LoVo (cell line): ENCODE data around the gene BSN.
A peak's percentile ranks its signal among the peaks of the same experiment; 100 is the strongest.

Source experiments
- DNase-seq: peaks from one replicate; pipeline ENCODE4 v3.0.0-alpha.2; 2016; ENCODE audit warnings: low spot score

The BSN gene

GRCh38 chr3:49628249-49628648 lies 74.0 kb downstream of the BSN start:
- DNase-seq: no peak

- DNase-seq: no peak
These were observed 75.2 kb downstream of the BSN start for GRCh38 chr3:49629451-49629850.

- DNase-seq: no peak
These were observed 75.6 kb downstream of the BSN start for GRCh38 chr3:49629866-49630265.

GRCh38 chr3:49630784-49631183 lies 76.5 kb downstream of the BSN start:
- no peak for DNase-seq

GRCh38 chr3:49634736-49635135 lies 80.5 kb downstream of the BSN start:
- no peak for DNase-seq

- DNase-seq: no peak
These were observed 82.8 kb downstream of the BSN start for GRCh38 chr3:49636883-49637609.

- peak; percentile 78 for DNase-seq
These were observed 84.2 kb downstream of the BSN start for GRCh38 chr3:49638445-49638844.

DNA sequence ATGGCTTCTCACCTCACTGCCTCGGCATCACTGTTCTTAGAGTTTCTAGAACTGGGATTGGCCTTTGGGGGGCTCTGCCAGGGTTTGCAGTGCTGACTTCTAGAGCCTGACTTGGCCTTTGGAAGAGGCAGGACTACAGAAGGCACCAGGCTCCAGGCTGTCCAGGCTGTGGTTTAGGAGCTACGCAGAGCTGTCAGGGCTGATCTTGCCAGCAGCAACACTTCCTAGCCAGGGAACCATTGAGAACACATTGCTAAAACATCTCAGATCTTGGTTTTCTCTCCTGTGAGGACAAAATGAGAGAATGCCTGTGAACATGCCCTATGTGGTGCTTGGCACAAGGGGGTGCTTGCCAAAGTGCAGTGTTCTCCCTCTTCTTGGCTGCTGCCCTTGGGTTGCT lies 85.3 kb downstream of the BSN start:
- DNase-seq: no peak

- no peak for DNase-seq
These were observed 87.0 kb downstream of the BSN start for GRCh38 chr3:49641292-49641691.

DNA sequence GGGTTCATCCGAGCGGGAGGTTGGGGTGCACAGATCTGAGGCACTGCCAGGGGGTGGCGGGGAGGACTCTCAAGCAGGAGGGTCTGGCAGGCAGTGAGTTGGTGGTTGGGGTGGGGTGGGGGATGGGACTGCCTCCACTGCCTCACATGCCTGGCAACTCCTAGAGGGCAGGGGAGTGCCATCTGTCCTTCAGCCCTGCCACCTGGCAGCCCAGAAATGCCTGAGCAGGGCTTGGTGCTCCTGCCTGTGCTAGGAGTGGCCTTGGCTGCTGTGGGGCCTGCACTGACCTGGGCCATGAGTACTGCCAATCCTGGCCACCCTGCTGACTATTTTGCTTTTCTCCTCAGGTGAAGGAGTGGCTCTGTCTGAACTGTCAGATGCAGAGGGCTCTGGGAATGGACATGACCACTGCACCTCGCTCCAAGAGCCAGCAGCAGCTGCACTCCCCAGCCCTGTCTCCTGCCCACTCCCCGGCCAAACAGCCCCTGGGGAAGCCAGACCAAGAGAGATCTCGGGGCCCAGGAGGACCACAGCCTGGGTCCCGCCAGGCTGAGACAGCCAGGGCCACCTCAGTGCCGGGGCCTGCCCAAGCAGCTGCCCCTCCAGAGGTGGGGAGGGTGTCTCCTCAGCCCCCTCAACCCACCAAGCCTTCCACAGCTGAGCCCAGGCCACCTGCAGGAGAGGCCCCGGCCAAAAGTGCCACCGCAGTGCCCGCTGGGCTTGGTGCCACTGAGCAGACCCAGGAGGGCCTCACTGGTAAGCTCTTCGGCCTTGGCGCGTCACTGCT lies 87.8 kb downstream of the BSN start:
- no peak for DNase-seq

DNA sequence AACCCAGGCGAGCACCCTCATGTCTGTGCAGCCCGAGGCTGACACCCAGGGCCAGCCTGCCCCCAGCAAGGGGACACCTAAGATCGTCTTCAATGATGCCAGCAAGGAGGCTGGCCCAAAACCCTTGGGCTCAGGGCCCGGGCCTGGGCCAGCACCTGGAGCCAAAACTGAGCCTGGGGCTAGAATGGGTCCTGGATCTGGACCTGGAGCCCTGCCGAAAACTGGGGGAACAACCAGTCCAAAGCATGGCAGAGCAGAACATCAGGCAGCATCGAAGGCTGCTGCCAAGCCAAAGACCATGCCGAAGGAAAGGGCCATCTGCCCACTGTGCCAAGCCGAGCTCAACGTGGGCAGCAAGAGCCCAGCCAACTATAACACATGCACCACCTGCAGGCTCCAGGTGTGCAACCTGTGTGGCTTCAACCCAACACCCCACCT lies 88.5 kb downstream of the BSN start:
- no peak for DNase-seq

GRCh38 chr3:49644684-49645083 lies 90.4 kb downstream of the BSN start:
- DNase-seq: no peak

DNA sequence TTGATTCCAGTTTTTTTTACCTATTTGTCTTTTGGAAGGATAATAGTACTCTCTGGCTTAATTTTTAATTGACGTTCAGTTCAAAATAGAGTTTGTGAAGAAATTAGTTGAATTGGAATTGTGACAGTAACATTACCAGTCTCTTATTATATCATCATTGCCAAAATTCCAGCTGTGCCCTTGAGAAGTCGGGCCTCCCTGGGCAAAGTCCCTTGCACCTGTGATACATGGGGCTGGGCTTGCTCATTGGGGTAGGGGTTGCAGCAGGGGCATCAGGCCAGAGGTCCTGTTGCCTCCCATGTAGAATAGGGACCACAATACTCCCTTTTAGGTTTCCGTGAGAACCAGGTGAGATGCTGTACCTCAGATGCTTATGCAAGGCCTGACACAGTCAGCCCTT lies 92.0 kb downstream of the BSN start:
- DNase-seq: no peak

GRCh38 chr3:49647741-49648140 lies 93.5 kb downstream of the BSN start:
- DNase-seq: no peak

DNA sequence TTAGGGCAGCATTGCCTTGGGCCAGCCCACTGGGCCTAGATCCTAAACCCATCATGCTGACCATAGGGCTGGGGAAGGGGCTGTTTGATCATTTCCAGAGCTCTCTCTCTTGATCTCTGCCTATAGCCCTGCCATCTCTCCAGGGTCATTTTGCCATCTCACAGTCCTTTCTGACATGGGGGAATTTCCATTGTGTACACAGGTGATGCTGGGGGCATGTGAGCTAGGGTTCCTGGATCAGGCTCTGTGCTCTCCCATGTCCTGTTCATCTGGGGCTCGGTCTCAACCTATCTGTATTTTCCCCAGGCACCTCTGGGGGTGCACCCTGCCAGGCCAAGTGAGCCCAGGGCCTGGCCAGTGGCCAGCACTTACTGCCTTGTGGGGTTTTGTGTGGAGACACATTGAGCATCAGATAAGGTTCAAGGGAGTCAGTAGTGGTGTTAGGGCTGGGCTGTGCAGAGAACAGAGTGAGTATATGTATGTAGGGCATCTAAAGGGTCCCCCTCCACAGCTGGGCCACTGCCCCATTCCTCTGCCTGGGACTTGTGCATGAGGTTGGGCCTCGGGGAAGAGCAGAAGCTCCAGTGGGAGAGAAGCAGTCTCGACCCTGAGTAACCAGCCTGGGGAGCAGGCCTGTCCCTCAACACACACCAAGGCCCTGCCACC lies 94.2 kb downstream of the BSN start:
- DNase-seq: no peak

DNA sequence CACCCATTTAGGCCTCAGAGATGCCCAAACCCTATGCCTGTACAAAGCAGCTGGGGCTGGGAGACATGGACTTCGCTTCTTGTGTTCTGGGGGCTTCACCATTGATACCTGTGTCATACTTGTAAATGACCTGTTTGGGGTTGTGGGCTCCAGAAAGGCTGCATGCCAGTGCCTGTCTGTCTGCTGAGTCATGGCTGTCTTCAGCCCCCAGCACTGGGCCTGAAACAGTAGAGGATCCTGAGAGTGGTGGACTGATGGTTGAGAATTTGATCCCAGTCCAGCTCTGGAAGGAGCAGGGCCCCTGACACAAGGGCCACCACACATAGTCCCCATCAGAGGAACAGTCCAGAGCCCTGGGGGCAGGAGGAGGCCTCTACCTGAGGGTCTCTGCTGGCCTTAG lies 95.3 kb downstream of the BSN start:
- DNase-seq: no peak

- no peak for DNase-seq
These were observed 95.9 kb downstream of the BSN start for GRCh38 chr3:49650177-49650576.

GRCh38 chr3:49650637-49651036 lies 96.4 kb downstream of the BSN start:
- DNase-seq: no peak

DNA sequence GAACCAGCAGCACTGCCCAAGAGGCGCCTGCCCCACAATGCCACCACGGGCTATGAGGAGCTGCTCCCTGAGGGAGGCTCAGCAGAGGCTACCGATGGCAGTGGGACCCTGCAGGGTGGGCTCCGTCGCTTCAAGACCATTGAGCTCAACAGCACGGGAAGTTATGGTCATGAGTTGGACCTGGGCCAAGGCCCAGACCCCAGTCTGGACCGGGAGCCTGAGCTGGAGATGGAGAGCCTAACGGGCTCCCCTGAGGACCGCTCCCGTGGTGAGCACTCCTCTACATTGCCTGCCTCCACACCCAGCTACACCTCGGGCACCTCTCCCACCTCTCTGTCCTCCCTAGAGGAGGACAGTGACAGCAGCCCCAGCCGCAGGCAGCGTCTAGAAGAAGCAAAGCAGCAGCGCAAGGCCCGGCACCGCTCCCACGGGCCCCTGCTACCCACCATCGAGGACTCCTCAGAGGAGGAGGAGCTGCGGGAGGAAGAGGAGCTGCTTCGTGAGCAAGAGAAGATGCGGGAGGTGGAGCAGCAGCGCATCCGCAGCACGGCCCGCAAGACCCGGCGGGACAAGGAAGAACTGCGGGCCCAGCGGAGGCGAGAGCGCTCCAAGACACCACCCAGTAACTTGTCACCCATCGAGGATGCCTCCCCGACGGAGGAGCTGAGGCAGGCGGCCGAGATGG lies 98.1 kb downstream of the BSN start:
- no peak for DNase-seq

- DNase-seq: no peak
These were observed 98.7 kb downstream of the BSN start for GRCh38 chr3:49652903-49653415.

- no peak for DNase-seq
These were observed 99.3 kb downstream of the BSN start for GRCh38 chr3:49653621-49654020.

DNA sequence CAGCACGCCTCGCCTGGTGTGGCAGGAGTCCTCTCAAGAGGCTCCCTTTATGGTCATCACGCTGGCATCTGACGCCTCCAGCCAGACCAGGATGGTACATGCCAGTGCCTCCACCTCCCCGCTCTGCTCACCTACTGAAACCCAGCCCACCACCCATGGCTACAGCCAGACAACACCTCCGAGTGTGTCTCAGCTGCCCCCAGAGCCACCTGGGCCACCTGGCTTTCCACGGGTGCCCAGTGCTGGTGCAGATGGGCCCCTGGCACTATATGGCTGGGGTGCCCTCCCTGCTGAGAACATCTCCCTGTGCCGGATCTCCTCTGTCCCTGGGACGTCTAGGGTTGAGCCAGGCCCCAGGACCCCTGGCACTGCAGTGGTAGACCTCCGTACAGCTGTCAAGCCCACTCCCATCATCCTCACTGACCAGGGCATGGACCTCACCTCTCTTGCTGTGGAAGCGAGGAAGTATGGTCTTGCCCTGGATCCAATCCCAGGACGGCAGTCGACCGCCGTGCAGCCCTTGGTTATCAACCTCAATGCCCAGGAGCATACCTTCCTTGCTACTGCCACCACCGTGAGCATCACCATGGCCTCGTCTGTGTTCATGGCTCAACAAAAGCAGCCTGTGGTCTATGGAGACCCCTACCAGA lies 100.0 kb downstream of the BSN start:
- DNase-seq: no peak
